Fibroblast of gingiva (primary cell): ENCODE data around the gene PM20D2.

Experiments
- DNase-seq: peaks from one replicate; pipeline ENCODE4 v3.0.0-alpha.2; 2011; ENCODE audit warnings: low read depth

The PM20D2 gene

DNA sequence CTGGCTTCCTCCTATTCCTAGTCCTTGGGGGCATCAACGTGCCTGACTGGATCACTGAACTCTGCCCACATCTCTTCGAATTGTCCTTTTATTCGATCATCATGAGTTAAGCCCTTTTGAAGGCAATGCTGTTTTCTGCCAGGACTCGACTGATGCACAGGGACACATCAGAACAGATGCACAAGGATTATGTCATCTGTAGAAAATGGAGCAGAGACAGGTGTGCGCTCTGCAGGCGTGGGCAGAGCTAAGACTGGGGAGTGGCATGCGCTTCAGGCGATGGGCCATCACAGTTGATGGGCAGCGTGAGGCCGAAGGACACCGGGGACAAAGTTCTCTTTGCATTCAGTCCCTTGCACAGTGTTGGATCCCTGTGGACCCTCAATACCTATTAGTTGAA, 58.2 kb downstream of the PM20D2 start:
- DNase-seq = no peak

- DNase-seq = no peak
These were observed 60.0 kb downstream of the PM20D2 start for GRCh38 chr6:89205819-89206218.

DNA sequence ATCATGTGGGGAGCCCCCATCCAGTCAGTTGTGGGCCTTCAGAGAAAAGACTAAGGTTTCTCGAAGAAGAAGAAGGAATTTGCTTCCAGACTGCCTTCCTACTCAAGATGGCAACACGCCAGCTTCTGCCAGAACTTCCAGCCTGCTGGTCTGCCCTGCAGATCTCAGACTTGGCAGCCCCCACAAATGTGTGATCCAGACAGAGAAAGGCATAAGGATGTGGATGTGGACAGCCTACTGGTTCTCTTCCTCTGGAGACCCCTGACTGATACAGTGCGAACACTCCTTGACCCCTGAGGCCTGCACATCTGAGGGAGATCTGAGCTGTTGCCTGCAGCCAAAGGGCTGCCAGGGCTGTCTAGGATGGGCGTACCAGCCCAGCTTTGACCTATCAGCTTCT, 62.7 kb downstream of the PM20D2 start:
- no peak for DNase-seq

GRCh38 chr6:89209457-89209856, 63.6 kb downstream of the PM20D2 start:
- DNase-seq = no peak

GRCh38 chr6:89212472-89212871, 66.6 kb downstream of the PM20D2 start:
- DNase-seq = no peak

DNA sequence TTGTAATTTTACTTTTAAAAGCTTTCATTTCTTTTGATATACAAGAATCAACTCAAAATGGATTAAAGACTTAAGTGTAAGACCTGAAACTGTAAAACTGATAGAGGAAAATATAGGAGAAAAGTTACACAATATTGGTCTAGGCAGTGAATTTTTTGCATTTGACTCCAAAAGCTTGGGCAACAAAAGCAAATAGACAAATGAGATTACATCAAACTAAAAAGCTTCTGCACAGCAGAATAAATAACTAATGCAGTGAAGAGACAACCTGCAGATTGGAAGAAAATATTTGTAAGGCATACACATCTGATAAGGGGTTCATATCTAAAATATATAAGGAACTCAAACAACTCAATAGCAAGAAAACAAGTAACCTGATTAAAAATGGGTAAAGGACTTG, 68.3 kb downstream of the PM20D2 start:
- no peak for DNase-seq
